Loucy (cell line): ENCODE measurements around the gene OR52E2.

Source experiments
- CTCF ChIP-seq: fragments of 200-600 bp; sonication (generic); conservative IDR thresholded peaks from 2 replicates; pipeline ENCODE4 v1.5.1; 2014; ENCODE audit warnings: mild to moderate bottlenecking, antibody characterized with exemption, low read length
- EZH2phosphoT487 ChIP-seq: fragments of 200-600 bp; IDR thresholded peaks from 2 replicates; pipeline ENCODE4 v1.6.1; 2018; ENCODE audit warnings: antibody characterized with exemption, mild to moderate bottlenecking, moderate library complexity, borderline replicate concordance

GRCh38 chr11:5102246-5102645 lies 42.8 kb upstream of the OR52E2 start:
- TF ChIP-seq CTCF (no peak), EZH2phosphoT487 (no peak)
